Right hindlimb (tissue), 1 donor: ENCODE measurements around the gene RAB40A.
"Not testable (repeated sequence)": the region's sequence is repeated elsewhere in the genome, so short reads cannot be mapped to it uniquely, and the experiment has no call there.

Experiments used
- DNase-seq: peaks from one replicate; pipeline ENCODE4 v3.0.0-alpha.2; 2018

RAB40A gene

GRCh38 chrX:103460001-103460755 lies 59.1 kb downstream of the RAB40A start:
- not testable (repeated sequence) for DNase-seq

GRCh38 chrX:103453655-103454054 lies 65.6 kb downstream of the RAB40A start:
- no peak for DNase-seq
